ENCODE results near the gene PLCB4.

Gene PLCB4

DNA sequence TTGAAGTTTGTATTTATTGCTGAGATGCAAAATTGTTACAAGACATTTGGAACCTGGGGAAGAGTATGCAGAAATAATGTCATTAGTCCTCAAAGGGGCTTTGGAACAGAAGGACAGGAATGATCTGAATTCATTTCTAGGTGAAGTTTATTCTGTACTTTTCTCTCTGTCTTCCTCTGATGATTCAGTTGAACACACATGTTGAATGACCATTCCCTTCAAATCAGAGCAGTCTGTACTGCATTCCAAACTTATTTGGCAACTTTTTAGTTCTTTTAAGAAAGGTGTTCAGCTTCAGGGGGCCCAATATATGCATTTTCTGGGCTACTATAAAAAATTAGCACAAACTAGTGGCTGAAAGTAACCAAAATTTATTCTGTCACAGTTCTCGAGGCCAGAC is 231.6 kb downstream of the PLCB4 start:
- Histone ChIP-seq H3K27ac (no peak overlapping the region), H3K4me3 (no peak overlapping the region)
- no peak for DNase-seq (ENCODE audit: low spot score)
- TF ChIP-seq, protein P1, sequence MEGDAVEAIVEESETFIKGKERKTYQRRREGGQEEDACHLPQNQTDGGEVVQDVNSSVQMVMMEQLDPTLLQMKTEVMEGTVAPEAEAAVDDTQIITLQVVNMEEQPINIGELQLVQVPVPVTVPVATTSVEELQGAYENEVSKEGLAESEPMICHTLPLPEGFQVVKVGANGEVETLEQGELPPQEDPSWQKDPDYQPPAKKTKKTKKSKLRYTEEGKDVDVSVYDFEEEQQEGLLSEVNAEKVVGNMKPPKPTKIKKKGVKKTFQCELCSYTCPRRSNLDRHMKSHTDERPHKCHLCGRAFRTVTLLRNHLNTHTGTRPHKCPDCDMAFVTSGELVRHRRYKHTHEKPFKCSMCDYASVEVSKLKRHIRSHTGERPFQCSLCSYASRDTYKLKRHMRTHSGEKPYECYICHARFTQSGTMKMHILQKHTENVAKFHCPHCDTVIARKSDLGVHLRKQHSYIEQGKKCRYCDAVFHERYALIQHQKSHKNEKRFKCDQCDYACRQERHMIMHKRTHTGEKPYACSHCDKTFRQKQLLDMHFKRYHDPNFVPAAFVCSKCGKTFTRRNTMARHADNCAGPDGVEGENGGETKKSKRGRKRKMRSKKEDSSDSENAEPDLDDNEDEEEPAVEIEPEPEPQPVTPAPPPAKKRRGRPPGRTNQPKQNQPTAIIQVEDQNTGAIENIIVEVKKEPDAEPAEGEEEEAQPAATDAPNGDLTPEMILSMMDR (IDR thresholded peaks at IDR 0.05), result no peak

DNA sequence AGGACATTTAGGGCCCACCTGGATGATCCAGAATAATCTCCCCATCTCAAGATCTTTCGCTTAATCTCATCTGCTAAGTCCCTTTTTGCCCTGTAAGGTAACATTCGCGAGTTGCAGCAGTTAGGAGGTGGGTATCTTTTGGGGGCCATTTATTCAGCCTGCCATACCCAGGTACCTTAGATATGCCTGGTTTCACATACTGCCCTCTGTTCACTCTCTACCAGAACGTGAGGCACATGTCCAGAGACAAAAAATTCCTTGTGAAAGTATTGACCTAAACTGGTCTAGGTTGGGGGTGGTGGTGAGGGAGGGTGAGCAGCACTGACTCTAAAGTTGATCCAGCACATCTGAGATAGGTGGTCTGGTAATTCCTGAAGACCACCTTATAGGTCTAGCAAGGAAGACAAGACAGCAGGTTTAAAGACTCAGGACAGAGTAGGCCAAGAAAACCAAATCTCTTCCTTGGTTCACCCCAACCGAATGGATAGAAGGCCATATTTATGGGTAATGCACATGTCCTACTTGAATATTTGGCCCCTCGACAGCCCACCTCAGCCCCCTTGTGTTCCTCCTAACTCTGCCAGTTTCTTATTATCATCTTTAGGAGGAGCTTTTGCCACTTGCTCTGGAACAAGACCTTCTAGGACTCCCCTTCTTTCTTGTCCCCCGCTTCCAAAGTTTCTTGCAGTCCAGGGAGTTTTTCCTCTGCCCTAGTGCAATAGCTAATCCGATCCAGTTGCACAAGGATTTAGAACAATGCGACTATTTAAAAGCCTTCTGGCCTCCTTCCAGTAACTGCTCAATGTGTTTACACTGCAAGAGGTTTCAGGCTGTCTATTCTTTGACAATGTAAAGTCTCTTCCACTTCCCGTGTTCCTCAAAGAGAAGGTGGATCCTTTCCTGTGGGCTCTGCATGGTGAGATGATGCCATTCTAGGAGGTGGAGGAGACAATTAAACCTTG is 232.5 kb downstream of the PLCB4 start:
- H3K27ac ChIP-seq, result no peak overlapping the region
- no peak for DNase-seq (ENCODE audit: low spot score)
- H3K4me3 ChIP-seq, result no peak overlapping the region
- TF ChIP-seq, protein P1 (IDR thresholded peaks at IDR 0.05), result no peak

DNA sequence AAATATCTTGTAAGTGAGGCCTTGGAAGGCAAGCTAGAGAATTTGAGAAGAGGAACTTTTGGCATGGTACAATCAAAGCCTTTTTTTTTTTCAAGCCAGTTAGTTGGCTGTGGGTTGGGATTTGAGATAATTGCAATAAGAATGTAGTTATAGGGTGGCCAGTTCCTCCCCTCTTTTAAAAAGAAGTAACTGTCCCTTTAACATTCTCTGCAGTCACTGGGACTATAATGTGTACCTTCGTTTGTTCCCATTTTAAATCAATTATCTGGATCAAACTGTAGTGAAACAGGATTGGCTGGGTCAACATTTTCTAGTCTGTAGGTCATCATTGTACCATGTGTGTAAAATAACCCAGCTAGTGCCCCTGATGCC is 233.2 kb downstream of the PLCB4 start:
- TF ChIP-seq, protein P1 (IDR thresholded peaks at IDR 0.05), result no peak
- DNase-seq (ENCODE audit: low spot score), result no peak
- Histone ChIP-seq H3K4me3 (no peak overlapping the region), H3K27ac (no peak overlapping the region)

DNA sequence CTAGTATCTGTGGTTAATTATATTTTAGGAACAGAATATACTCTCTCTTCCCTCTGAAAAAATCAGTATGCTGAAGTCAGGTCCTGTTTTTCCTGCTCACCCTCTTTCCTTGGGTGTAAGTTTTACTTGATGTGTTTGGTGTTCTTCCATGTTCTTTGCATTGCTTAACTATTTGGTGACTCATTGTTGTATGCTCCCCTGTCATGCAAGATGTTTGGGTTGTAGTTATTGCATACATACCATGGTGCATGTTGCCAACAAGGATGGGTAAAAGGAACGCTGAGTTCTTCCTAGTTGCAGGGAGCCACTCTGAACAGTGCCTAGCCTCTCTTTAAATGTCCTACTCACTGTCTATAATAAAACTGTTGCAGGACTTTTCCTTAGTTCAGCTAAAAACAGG is 237.6 kb downstream of the PLCB4 start:
- TF ChIP-seq, protein P1 (IDR thresholded peaks at IDR 0.05), result no peak
- no peak for DNase-seq (ENCODE audit: low spot score)
- H3K27ac ChIP-seq, result no peak overlapping the region

DNA sequence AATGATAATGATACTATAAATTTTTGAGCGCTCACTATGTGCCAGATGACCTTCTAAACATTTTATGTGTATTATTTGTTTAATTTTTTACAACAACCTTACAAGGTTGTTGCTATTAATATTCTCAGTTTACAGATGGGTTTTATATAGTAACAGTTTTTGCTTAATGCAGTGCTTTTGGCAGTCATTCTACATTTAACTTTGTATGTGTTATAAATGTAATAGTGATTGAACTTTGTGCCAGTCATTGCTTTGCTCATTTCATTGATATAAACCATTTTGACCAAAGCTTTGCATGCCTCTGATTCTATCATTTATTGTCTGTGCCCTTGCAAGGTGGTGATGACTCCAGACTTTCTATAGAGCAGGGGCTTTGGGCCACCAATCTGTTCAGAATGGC is 239.2 kb downstream of the PLCB4 start:
- H3K27ac ChIP-seq, result no peak overlapping the region
- no peak overlapping the region for H3K4me3 ChIP-seq
- TF ChIP-seq, protein P1 (IDR thresholded peaks at IDR 0.05), result no peak
- no peak for DNase-seq (ENCODE audit: low spot score)

More for the DNA sequence above, 237.6 kb downstream of the PLCB4 start:
- H3K4me3 ChIP-seq, result no peak overlapping the region

DNA sequence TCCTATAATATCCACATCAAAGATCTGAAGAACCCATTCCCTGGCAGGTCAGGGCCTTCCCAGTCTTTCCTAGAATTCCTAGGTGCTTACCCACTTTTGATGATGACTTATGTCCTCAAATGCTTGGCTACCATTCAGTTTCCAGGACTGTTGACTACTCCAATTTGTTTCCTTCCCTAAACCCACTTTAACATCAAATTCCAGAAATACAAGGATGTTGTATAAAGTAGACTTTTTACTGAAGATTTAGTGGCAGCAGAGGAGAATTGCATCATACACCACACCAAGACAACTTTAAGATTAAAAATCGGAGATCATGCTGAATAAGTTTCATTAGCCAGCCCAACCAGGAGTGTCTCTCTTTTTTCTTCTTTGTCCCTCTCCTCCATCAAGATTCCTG is 242.2 kb downstream of the PLCB4 start:
- DNase-seq (ENCODE audit: low spot score), result no peak
- no peak overlapping the region for H3K27ac ChIP-seq
- TF ChIP-seq, protein P1 (IDR thresholded peaks at IDR 0.05), result no peak

More for the DNA sequence above, 242.2 kb downstream of the PLCB4 start:
- no peak overlapping the region for H3K4me3 ChIP-seq

All from coronary artery (tissue), 2 donors.